Fibroblast of gingiva (primary cell): ENCODE data around the gene CPAMD8.
"Not testable (repeated sequence)": the region's sequence is repeated elsewhere in the genome, so short reads cannot be mapped to it uniquely, and the experiment has no call there.

ENCODE experiments used
- DNase-seq: peaks from one replicate; pipeline ENCODE4 v3.0.0-alpha.2; 2011; ENCODE audit warnings: low read depth

CPAMD8 gene

GRCh38 chr19:16891696-16892382 lies 134.8 kb downstream of the CPAMD8 start:
- DNase-seq: no peak

- DNase-seq: no peak
These were observed 136.0 kb downstream of the CPAMD8 start for GRCh38 chr19:16890461-16891184.

- no peak for DNase-seq
These were observed 136.6 kb downstream of the CPAMD8 start for GRCh38 chr19:16889883-16890460.

GRCh38 chr19:16889366-16889882 lies 137.2 kb downstream of the CPAMD8 start:
- no peak for DNase-seq

- no peak for DNase-seq
These were observed 137.8 kb downstream of the CPAMD8 start, which contains the start of gene F2RL3 for GRCh38 chr19:16888629-16889365. TSS of gene F2RL3 (plus strand) at chr19:16888999. CDS start at chr19:16889190, 191 bp downstream.

GRCh38 chr19:16887353-16888265 lies 139.0 kb downstream of the CPAMD8 start:
- no peak for DNase-seq

- peak; percentile 60 for DNase-seq
These were observed 140.2 kb downstream of the CPAMD8 start for GRCh38 chr19:16886305-16886880.

GRCh38 chr19:16885166-16885565 lies 141.4 kb downstream of the CPAMD8 start:
- DNase-seq: no peak

- no peak for DNase-seq
These were observed 143.1 kb downstream of the CPAMD8 start for GRCh38 chr19:16883522-16883921.

GRCh38 chr19:16882146-16882545 lies 144.5 kb downstream of the CPAMD8 start:
- DNase-seq: no peak

GRCh38 chr19:16880884-16881554 lies 145.6 kb downstream of the CPAMD8 start:
- no peak for DNase-seq

GRCh38 chr19:16878181-16878965 lies 148.2 kb downstream of the CPAMD8 start:
- no peak for DNase-seq

GRCh38 chr19:16877581-16877980 lies 149.0 kb downstream of the CPAMD8 start:
- DNase-seq: no peak

- DNase-seq: no peak
These were observed 149.7 kb downstream of the CPAMD8 start for GRCh38 chr19:16876904-16877361.

GRCh38 chr19:16875584-16876555 lies 150.7 kb downstream of the CPAMD8 start:
- DNase-seq: no peak

GRCh38 chr19:16874978-16875299 lies 151.7 kb downstream of the CPAMD8 start:
- DNase-seq: not testable (repeated sequence)

GRCh38 chr19:16874250-16874977 lies 152.2 kb downstream of the CPAMD8 start:
- DNase-seq: no peak
